ENCODE data around the gene RMI2. TPM values are rescaled to one million over a fixed set of nuclear protein-coding genes. Genes with fewer than 3 reads are reported as not detected.
A peak's percentile ranks its signal among the peaks of the same experiment; 100 is the strongest.

The RMI2 gene
- total and polyA plus RNA-seq, 2 of the 8 experiments (the other 6 are each of a cell fraction or from before 2014, with no cell fraction given): 58.2 to 96.0 TPM

GRCh38 chr16:11372829-11373306 lies 27.6 kb downstream of the RMI2 start:
- Histone ChIP-seq H2BK12ac (ENCODE audit: low read depth, low read length) (no peak overlapping the region), H4K91ac (replicated peaks; ENCODE audit: insufficient read length, low read length) (no peak overlapping the region), H3K36me3 (ENCODE audit: control insufficient read depth in 2 of 4, insufficient read depth in 4 of 4, low read length in 3 of 4) (no peaks in the 10 kb centered on the region), H3K4me1 (replicated peaks in 1 of 4; ENCODE audit: control insufficient read depth in 3 of 4, insufficient read depth in 4 of 4, low read length in 3 of 4) (no peaks in the 10 kb centered on the region; a peak in 3 of 7 replicates), H4K20me1 (replicated peaks in 1 of 2; ENCODE audit: control insufficient read depth in 1 of 2, insufficient read depth in 2 of 2, low read length in 2 of 2) (no peaks in the 10 kb centered on the region), H3K79me2 (ENCODE audit: control insufficient read depth in 1 of 2, insufficient read depth in 2 of 2, low read length in 2 of 2) (no peaks in the 10 kb centered on the region), H3K18ac (ENCODE audit: extremely low read depth, low read length) (no peak overlapping the region), H3K27ac (ENCODE audit: low read depth, low read length) (no peak overlapping the region), H3K4me2 (ENCODE audit: insufficient read depth in 1 of 2, low read depth in 2 of 2, low read length in 2 of 2) (no peak overlapping the region), H3K14ac (ENCODE audit: insufficient read length) (no peak overlapping the region), H2BK120ac (replicated peaks; ENCODE audit: low read depth, low read length) (no peak overlapping the region), H3K23me2 (ENCODE audit: low read depth, low read length) (no peaks in the 10 kb centered on the region), H3K56ac (replicated peaks; ENCODE audit: insufficient read length, low read depth, low read length) (no peak overlapping the region), H2AK5ac (ENCODE audit: low read depth, low read length) (no peak overlapping the region), H4K8ac (ENCODE audit: extremely low read depth, insufficient read depth, low read length) (no peak overlapping the region; the same call in 1 of the 2 replicates), H3K79me1 (ENCODE audit: low read depth, low read length) (no peaks in the 10 kb centered on the region), H2AFZ (ENCODE audit: low read length) (no peak overlapping the region), H3K27me3 (replicated peaks in 1 of 4; ENCODE audit: control insufficient read depth in 3 of 4, extremely low read depth in 1 of 4, insufficient read depth in 3 of 4, low read length in 3 of 4) (no peaks in the 10 kb centered on the region), H2BK5ac (ENCODE audit: low read depth, low read length) (peak overlapping the region; percentile 35; the same call in 1 of the 2 replicates), H3K4ac (replicated peaks; ENCODE audit: insufficient read length, low read depth, low read length) (no peak overlapping the region), H2BK20ac (ENCODE audit: low read length) (no peak overlapping the region), H4K5ac (ENCODE audit: insufficient read length, low read depth, low read length) (no peak overlapping the region), H3K23ac (ENCODE audit: insufficient read length) (no peak overlapping the region), H2BK15ac (ENCODE audit: low read length) (no peak overlapping the region), H3K9ac (replicated peaks in 1 of 4; ENCODE audit: extremely low read depth in 1 of 4, low read depth in 3 of 4, low read length in 3 of 4) (no peak overlapping the region), H3K4me3 (ENCODE audit: extremely low read depth in 1 of 4, insufficient read depth in 2 of 4, low read depth in 3 of 4, low read length in 4 of 4) (no peak overlapping the region), H3K9me3 (ENCODE audit: insufficient read depth in 2 of 2, low read depth in 1 of 2, low read length in 1 of 2) (no peaks in the 10 kb centered on the region)
- TF ChIP-seq, protein P1, sequence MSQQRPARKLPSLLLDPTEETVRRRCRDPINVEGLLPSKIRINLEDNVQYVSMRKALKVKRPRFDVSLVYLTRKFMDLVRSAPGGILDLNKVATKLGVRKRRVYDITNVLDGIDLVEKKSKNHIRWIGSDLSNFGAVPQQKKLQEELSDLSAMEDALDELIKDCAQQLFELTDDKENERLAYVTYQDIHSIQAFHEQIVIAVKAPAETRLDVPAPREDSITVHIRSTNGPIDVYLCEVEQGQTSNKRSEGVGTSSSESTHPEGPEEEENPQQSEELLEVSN (IDR thresholded peaks at IDR 0.05): peak; percentile 18; the same call in 1 of the 2 replicates
- TF ChIP-seq RBBP5 (IDR thresholded peaks at IDR 0.05; ENCODE audit: borderline replicate concordance, low read depth, low read length): no peak
- TF ChIP-seq NRF1 (IDR thresholded peaks at IDR 0.05; ENCODE audit: low read depth, low read length): no peak
- 88% methylated on average over 6 of the region's 6 CpGs; no CpG with 5 or more reads in 1 of the 2 experiments for WGBS, 2 experiments (ENCODE audit: extremely low coverage in 1 of 2, insufficient coverage in 1 of 2, insufficient read length in 1 of 2, insufficient replicate concordance in 2 of 2, low coverage in 1 of 2, low lambda C conversion rate in 2 of 2, missing lambda C conversion rate in 1 of 2)
- FAIRE-seq (no peak), DNase-seq (ENCODE audit: low read depth in 1 of 2, low spot score in 2 of 2) (no peak)
- ChIA-PET POLR2A (ENCODE audit: partially characterized antibody) (interaction anchor here (0.8 to 2.8 kb wide), 5 partner anchors 10 to 120 kb away, joined by 3 to 12 read pairs (median 4); partner anchors contain the start of gene SOCS1), CTCF (ENCODE audit: partially characterized antibody) (interaction anchor here (0.6 to 7.0 kb wide), 30 partner anchors 11 to 442 kb away, joined by 3 to 132 read pairs (median 5); partner anchors contain the start of genes PRM3 and SOCS1)
